Epithelial cell of prostate (primary cell): Measurements from ENCODE around the gene SH3TC1.

Experiments used
- DNase-seq: peaks from one replicate; pipeline ENCODE4 v3.0.0-alpha.2; 2011; ENCODE audit warnings: low read depth, low spot score
- H3K27ac ChIP-seq: fragments of 450-650 bp; 2 replicates; pipeline ENCODE4 v1.5.1; 2017; ENCODE audit warnings: mild to moderate bottlenecking

Gene SH3TC1

DNA sequence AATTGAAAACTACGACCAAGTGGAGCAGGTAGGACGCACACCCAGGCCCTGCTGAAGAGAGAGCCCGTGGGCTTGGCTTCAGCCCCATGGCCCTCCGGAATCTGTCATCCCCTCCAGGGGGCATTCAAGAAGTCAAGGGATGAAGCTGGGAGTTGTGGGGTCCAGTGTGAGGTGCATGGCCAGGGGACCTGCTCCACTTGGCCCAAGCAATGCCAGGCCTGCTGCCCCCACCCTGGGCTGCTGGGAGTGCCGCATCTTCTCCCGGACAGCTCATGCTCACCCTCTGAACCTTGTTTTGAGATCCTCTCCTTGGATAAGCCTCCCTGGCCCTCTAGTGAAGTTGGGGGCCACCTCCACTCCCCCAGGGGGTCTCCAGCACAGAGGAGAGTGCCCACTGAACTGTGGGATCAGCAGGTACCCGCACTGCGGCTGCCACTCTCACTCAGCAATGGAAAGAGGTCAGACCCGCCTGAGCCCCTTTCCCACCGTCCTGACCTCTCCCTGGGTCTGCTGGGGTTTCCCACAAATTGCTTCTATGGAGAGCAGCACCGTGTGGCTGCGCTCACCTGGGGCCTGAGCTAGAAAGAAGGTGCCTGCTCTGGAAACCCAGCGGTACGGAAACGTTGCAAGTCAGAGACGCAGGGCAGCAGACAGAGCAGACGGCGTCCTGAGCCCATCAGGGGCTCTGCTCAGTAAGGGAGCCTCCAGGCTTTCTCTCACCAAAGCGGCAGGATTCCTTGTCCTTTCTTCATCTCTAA lies 35.5 kb upstream of the SH3TC1 start:
- no peak overlapping the region for H3K27ac ChIP-seq
- no peak for DNase-seq

DNA sequence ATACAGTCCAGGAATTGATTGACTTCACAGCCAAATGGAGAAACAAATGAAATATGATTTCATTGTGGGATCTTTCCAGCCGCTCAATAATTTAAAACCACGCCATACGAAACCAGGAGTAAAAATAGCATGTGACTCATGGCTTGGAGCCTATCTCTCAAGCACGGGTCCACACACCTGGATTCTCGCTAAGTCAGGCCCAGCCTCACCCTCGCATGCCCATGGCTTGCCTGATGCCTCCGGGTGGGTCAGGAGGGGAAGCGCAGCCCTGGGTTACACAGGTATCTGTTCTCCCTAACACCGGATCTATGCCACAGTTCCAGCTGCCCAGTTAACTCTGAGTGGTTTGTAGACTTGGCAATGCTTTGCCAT lies 34.9 kb upstream of the SH3TC1 start:
- no peak overlapping the region for H3K27ac ChIP-seq
- DNase-seq, result no peak

DNA sequence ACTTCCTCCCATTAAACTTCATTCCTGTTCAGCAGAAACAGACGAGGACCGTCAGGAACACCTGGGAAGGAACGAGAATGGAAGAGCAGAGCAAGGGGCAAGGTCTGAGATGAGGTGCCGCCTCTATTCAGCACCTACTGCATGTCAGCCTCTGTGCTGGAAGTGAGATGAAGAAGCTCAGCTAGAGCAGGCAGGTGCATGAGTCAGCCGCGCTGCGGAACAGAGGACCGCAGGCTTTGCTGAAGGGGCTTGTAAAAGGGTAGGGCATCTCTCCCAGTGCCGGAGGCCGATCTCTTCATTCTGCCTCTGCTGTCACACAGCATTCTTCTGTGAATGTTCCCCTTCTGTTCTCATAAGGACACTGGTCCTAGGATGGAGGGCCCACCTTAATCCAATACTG lies 34.4 kb upstream of the SH3TC1 start:
- no peak for DNase-seq
- H3K27ac ChIP-seq, result no peak overlapping the region

DNA sequence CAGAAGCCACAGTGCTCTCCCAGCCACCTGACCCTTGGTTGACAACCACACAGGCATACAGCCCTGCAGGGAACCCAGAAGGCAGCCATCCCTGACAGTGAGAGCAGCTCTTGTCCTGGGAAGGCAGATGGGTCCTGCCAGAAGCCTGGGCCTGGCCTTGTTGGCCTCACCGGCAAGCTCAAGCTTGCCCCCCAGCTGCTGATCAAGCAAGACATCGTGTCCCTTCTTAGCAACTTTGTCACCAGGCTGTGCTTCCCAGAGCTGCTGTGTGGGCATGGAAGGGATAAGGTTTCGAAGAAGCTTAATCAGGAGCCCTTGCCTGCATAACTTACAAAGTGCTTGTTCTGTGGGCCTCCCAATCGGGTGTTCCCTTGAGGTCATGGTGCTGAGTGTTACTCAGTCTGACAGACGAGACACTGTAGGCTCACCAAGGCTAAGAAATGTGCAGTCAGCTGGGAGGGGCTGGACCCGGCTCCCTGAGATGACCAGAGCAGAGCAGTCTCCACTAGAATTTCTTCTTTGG lies 33.7 kb upstream of the SH3TC1 start:
- no peak for DNase-seq
- H3K27ac ChIP-seq, result no peak overlapping the region

DNA sequence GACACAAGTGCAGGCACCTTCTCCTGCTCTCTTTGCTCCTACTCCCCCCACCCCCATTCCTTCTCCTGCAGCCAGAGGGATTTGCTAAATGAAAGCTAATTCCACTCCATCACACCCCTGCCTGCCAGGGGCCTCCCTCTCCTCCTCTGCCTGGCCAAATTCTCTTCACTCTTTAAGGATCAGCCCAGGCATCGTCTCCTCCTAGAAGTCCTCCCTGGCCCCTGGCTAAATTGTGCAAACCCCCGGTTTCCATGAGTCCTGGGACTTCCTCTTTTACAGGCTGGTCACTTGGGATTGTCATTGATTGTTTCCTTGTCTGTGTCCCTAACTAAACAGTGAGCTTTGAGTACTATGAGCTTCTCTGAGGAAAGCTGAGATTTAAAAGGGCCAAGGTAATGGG lies 31.8 kb upstream of the SH3TC1 start:
- no peak overlapping the region for H3K27ac ChIP-seq
- no peak for DNase-seq

DNA sequence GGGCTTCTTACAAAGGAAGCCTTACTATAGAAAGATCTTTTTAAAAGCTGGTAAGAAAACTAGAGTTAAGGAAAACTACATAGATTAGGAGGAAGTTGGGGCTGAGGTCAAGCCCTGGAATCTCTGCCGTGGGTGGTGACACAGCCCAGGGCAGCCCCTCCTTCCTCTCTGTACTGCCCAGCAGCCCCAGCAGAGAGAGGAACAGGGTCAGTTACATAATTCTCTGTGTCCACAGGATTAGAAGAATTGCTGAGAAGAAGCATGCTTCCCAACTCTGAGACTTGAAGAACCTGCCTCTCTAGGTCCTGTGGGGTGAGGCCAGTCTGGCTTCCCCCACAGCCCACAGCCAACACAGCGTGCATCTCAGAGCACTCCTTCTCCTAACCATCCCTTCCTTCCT lies 31.3 kb upstream of the SH3TC1 start:
- DNase-seq, result no peak
- no peak overlapping the region for H3K27ac ChIP-seq

DNA sequence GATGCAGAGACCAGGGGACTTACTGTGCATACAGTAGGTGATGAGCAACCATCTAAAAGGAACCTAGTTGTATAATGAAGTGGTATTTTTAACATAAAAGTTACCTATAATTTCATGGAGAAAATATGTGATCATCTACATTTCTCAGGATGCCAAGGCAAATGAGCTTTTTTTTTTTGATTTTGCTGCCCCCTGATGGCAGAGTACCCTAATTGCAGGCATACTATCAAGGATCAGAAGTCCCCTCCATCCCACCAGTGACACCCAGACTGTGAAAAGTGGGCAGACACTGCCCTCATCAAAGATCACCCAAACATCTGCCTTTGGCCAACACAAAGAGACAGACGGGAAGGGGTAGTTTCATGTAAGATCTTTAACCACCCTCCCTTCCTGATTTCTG lies 30.9 kb upstream of the SH3TC1 start:
- no peak overlapping the region for H3K27ac ChIP-seq
- no peak for DNase-seq

DNA sequence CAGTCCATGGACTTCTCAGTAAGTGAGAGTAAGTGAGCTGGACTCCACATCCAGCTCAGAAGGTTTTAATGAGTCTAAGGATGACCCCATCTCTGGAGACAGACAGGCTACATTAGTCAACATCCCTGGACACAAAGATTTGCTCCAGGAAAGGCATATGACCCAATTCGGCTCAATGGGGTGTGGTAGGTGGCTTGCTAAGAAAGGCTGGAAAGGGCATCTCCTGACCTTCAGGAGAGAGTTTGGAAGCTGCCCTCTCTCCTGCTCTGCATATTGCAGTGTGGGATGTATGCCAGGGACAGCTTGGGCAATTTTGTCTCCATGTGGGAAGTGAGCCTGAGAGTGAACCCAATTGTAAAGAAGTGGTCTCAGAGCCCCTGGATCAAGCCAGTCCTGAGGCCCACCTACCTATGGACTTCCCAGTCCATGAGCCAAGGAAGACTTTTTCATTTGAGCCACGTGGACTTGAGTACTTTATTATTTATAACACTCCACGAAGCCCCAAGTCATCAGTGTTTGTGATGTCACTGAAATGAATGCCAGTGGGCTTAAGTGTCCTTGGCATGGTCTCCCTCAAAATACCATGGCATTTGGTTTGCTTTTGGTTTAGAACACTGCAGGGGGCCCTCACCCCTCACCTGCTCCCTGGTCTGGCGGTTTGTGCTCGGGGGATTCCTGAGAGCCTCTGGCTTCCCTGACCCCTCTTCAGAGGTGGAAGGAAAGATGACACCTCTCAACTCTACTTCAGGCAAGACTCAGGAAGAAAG lies 30.1 kb upstream of the SH3TC1 start:
- DNase-seq, result no peak
- no peak overlapping the region for H3K27ac ChIP-seq

DNA sequence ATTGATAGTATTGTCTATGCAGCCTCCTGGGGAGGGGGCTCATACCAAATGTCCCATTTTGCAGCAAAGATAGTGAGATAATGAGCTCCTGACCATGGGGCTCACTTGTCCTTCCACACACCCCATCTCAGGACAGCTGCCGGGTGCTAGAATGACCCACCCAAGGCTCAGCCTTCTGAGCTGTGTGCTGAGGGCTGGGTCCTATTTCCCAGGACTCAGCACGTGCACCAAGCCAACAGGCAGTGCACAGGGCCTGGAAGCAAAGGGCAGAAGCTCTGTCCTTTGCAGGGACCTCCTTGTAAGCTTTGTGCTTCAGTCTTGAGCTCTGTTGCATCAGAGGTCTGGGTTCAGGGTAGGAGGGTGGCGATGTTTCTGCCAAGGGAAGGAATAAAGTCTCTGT lies 29.3 kb upstream of the SH3TC1 start:
- no peak for DNase-seq

DNA sequence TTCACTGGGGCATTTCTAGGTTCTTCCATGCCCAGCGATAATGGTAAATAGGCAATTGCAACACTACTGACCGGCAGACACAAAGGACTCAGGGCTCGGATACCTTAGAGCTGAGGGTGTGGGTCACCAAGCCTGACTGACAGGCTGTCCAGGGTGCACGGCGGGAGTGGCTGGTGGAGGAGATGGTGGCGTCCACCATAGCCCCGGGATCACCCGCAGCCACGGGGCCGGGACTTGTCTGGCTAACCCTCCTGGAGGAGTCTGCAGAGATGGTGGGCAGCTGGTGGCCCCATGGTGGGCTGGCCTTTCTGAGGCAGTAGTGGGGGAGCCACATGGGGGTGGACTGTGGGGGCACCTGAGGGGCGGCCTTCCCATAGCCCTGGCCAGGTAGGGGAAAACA lies 28.7 kb upstream of the SH3TC1 start:
- no peak overlapping the region for H3K27ac ChIP-seq
- no peak for DNase-seq

More for the DNA sequence above, 29.3 kb upstream of the SH3TC1 start:
- no peak overlapping the region for H3K27ac ChIP-seq

DNA sequence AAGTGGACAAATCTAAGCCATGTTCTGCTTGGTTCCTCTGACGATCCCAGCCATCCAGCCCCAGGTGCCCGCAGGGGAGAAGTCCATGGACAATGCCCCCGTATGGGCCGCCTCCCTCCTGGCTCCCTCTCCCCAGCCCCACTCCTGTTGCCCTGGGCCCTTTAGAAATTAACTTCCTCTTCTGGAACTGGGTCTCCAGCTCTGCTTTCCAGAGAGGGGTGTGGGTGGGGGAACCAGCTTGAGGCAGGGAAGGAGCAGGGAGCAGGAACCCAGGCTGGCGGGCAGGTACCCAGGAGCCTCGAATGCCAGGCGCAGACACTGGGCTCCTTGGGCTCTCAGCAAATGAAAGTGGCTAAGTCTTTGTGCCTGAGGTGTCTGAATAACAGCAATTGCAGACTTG lies 27.8 kb upstream of the SH3TC1 start:
- no peak overlapping the region for H3K27ac ChIP-seq
- no peak for DNase-seq

DNA sequence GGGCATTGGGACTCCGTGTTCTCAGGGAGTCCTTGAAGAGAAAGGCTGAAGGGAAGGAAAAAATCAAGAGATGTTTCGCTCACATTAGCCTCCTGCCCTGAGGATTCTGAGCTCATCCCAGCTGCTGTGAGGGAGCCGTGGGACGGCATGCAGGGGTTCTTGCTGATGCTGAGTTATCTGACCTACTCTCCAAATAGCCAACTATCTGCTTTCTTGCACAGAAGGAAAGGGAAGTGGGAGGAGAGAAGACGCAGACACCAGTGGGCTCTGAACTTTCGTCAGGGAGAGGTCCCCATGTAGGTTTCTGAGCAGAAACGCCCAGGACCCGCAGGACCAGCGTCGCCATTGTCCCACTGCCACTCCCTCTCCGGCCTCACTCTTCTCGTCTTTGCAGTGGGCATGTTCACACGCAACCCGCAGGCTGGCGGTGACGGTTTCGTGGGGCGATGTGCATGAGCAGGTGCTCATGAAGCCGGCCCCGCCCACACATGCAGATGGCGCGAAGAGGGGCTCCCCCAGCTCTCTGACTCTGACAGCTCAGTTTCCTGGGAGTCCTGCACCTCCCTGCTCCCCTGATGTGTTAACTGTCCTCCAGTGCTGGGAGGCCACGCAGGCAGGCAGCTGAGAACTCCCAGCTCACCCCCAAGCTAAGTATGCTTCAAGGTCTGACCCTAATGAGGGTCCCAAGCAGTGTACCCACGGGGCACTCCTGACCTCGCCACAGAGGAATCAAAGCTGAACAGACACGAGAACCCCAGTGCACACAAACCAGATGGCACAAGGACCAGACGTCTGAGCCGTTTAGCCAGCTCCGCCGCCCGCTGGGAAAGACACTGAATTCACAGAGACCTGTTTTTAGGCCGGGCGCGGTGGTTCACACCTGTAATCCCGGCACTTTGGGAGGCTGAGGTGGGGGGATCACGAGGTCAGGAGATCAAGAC lies 26.8 kb upstream of the SH3TC1 start:
- H3K27ac ChIP-seq, result no peak overlapping the region
- DNase-seq, result no peak

DNA sequence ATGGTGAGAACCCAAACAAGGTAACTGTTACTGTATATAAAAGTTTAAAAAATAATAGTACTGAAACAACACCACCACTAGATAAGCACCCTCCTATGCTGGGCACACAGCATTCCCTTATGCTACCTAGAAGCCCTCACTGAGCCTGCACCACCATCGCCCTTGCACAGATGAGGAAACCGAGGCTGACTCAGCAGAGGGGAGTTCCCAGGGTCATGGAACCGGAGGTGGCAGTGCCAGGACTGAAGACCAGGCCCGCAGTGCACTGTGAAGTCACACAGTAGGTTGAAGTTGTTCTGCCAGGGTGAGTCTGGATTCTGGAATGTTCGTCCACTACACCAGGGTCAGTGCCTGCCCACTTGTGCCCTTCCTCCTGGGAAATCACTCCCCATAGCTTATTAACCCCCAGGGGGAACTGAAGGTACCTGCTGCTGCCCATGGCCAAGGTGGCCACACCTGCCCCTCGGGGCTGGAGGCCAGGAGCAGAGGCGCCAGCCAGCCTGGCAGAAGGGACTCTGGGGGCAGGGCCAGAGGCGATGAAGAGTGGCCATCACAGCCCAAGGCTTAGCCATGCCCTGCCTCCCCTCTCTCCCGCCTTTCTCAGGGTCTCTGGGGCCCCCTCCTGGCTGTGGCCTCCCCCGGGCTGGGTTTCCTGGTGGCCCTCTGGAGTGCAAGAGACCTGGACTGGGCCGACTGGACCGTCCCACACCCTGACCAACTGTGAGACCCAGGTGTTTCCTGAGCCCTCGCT lies 25.4 kb upstream of the SH3TC1 start:
- no peak overlapping the region for H3K27ac ChIP-seq
- DNase-seq, result no peak

DNA sequence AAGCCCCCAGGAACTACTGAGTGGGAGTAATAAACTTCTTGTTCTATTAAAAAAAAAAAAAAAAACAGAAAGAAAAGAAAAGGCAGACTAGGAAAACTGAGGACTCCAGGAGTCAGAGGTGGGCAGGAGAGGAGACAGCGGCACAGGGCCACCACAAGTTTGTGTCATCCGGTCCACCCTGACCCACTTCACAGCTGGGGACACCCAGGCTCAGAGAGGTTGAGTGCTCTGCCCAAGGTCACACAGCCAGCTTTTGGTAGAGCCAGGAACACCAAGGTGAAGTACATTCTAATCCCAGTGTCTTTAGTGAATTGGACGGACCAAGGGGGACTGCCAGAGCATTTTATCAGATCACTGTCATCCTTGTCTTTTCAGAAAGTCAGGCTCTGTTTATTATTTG lies 24.1 kb upstream of the SH3TC1 start:
- no peak for DNase-seq

DNA sequence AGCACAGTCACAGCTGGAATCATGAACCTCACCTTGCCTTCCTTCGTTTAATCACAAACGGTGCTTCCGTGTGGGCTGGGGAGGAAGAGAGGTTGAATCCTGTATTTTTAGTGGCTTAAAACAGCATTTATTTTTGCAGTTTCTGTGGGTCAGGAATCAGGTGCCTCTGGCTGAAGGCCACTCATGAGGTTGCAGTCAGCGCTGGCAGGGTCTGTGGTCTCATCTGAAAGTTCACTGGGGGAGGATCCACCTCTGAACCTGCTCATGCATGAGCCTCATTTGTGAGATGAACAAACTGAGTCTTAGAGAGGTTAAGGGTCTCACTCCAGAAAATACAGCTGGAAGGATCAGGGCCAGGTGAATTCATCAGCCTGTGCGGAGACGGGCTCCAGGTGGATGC lies 23.4 kb upstream of the SH3TC1 start:
- H3K27ac ChIP-seq, result no peak overlapping the region
- no peak for DNase-seq

More for the DNA sequence above, 24.1 kb upstream of the SH3TC1 start:
- H3K27ac ChIP-seq, result no peak overlapping the region

DNA sequence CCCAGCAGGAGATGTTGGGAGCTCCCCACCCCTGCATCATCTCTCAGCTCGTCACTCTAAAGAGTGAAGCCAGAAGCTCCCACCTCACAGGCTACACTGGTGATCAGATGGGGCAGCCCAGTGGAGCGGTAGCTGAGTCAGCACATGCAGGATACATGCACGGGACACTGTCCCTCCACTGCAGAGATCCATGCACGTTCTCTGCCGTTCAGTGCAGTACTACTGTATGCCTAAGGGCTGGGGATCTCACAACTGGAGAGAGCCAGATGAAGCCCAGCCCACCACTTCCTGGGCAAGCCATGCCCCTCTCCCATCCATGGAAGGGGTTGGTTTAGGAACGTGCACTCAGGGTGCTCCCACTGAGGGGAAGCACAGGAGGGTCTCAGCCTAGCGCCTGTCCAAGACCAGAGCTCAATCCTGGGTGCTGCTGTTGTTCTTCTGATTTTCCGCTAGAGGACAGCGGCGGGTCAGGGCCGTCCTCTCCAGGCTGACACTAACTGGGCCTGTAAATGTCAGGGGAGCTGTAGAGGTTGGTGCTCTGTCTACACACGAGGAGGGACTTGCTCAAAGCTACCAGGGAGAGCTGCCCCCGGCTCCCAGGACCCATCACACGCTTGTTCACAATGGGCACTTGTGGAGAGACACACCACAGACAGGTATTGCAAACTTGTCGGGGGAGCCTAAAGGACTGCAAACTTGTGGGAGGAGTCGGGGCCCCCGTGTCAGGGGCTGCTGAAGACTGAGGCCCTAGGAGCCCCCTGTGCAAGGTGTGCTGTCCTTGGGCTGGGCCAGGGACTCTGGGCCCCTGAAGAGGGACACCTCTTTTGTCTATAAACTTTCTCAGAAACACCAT lies 22.3 kb upstream of the SH3TC1 start:
- H3K27ac ChIP-seq, result no peak overlapping the region
- DNase-seq, result no peak

DNA sequence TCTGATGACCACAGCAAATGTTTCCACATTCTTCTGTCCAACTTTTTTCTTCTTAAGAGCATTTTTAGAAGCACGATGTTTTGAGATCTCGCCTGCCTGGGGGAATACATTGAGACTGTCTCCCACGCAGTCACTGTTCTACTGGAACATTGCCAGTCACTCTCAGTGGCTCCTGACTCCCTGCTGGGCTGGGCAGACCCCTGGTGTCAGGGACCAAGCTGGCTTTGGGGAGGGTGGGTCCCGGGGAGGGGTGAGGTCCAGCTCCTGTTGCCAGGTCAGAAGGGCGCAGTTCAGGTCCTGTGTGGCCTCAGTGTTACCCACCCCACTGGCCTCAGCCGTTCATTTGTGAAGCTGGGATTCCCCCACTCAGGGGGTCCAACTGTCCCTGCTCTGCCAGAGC lies 21.5 kb upstream of the SH3TC1 start:
- H3K27ac ChIP-seq, result no peak overlapping the region
- no peak for DNase-seq

DNA sequence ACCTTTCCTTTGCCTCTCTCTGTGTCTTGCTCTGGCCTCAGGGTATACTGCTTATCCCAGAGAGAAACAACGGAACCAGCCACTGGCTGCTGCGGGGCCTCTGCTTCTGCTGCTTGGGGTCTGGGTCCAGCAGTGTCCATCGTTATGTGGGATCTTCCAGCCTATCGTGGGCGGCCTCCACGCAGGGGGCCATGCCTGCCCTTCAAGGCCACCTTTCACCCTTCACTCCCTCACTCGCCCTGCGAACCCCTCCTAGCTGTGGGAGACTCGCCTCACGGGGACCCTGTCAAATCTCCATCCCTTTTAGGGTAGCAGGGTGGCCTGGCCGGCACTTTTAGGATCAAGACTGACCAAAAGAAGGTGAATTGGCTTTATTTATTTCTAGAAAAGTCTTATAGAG lies 21.1 kb upstream of the SH3TC1 start:
- no peak overlapping the region for H3K27ac ChIP-seq
- no peak for DNase-seq

DNA sequence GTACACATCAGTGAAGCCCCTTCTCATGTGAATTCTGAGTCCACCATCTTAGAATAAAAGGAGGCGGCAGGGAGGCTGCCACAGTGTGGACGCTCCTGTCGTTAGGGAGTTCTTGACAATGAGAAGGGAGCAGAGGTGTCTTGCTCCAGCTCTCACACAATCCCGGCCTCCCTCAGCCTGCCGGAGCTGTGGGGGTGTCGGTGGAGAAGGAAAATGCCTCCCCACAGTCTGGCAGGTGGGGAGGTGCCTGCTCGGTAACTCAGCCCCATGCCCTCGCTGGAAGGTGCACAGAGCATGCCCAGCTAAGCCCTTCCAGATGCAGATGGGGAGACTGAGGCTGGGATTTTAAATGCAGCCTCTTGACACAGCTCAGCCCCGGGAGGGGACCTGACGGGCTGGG lies 20.0 kb upstream of the SH3TC1 start:
- no peak for DNase-seq
- H3K27ac ChIP-seq, result no peak overlapping the region
